HEK293 (cell line): ENCODE data around the gene ERCC1.

Source experiments
- BCL11A ChIP-seq: fragments of 450-650 bp; formaldehyde crosslinking; IDR thresholded peaks from 2 replicates; pipeline ENCODE4 v1.5.1; 2016; ENCODE audit warnings: low read depth, missing biosample characterization, missing genetic modification characterization
- ELK4 ChIP-seq: IDR thresholded peaks from 2 replicates; pipeline ENCODE4 v1.6.1; 2011; ENCODE audit warnings: mild to moderate bottlenecking, low read depth, low read length, borderline replicate concordance
- GLI4 ChIP-seq: fragments of 450-650 bp; formaldehyde crosslinking; IDR thresholded peaks from 2 replicates; pipeline ENCODE4 v1.5.1; 2016; ENCODE audit warnings: missing biosample characterization, missing genetic modification characterization
- IKZF3 ChIP-seq: fragments of 450-650 bp; IDR thresholded peaks from 2 replicates; pipeline ENCODE4 v1.5.0; 2018; ENCODE audit warnings: missing biosample characterization, mild to moderate bottlenecking, missing genetic modification characterization, moderate library complexity
- KLF1 ChIP-seq: fragments of 450-650 bp; formaldehyde crosslinking; IDR thresholded peaks from 2 replicates; pipeline ENCODE4 v1.5.1; 2016; ENCODE audit warnings: missing biosample characterization, missing genetic modification characterization
- KLF10 ChIP-seq: fragments of 450-650 bp; IDR thresholded peaks from 2 replicates; pipeline ENCODE4 v1.5.1; 2018; ENCODE audit warnings: missing biosample characterization, mild to moderate bottlenecking, missing genetic modification characterization
- KLF16 ChIP-seq: fragments of 450-650 bp; formaldehyde crosslinking; IDR thresholded peaks from 2 replicates; pipeline ENCODE4 v1.5.1; 2017; ENCODE audit warnings: missing biosample characterization, missing genetic modification characterization
- MZF1 ChIP-seq: fragments of 450-650 bp; formaldehyde crosslinking; IDR thresholded peaks from 2 replicates; pipeline ENCODE4 v1.5.1; 2017; ENCODE audit warnings: missing biosample characterization, missing genetic modification characterization, borderline replicate concordance
- OSR2 ChIP-seq: fragments of 450-650 bp; formaldehyde crosslinking; IDR thresholded peaks from 2 replicates; pipeline ENCODE4 v1.5.1; 2016; ENCODE audit warnings: missing biosample characterization, missing genetic modification characterization
- RBAK ChIP-seq: fragments of 450-650 bp; formaldehyde crosslinking; IDR thresholded peaks from 2 replicates; pipeline ENCODE4 v1.5.1; 2016; ENCODE audit warnings: missing biosample characterization, missing genetic modification characterization
- SP7 ChIP-seq: fragments of 450-650 bp; formaldehyde crosslinking; IDR thresholded peaks from 2 replicates; pipeline ENCODE4 v1.5.1; 2016; ENCODE audit warnings: missing biosample characterization, missing genetic modification characterization
- ZBTB17 ChIP-seq: fragments of 450-650 bp; formaldehyde crosslinking; IDR thresholded peaks from 2 replicates; pipeline ENCODE4 v1.5.1; 2016; ENCODE audit warnings: missing biosample characterization, missing genetic modification characterization
- ZBTB26 ChIP-seq: fragments of 450-650 bp; formaldehyde crosslinking; optimal IDR thresholded peaks from 2 replicates; pipeline ENCODE3; 2016; ENCODE audit warnings: missing biosample characterization, mild to moderate bottlenecking, missing genetic modification characterization
- ZBTB7A ChIP-seq: fragments of 450-650 bp; formaldehyde crosslinking; IDR thresholded peaks from 2 replicates; pipeline ENCODE4 v1.5.1; 2016; ENCODE audit warnings: low read depth, missing biosample characterization, missing genetic modification characterization
- ZFHX2 ChIP-seq: fragments of 450-650 bp; formaldehyde crosslinking; conservative IDR thresholded peaks from 2 replicates; pipeline ENCODE4 v1.5.1; 2016; ENCODE audit warnings: missing biosample characterization, missing genetic modification characterization
- ZFP69B ChIP-seq: fragments of 450-650 bp; formaldehyde crosslinking; IDR thresholded peaks from 2 replicates; pipeline ENCODE4 v1.5.1; 2016; ENCODE audit warnings: missing biosample characterization, missing genetic modification characterization
- ZNF132 ChIP-seq: fragments of 450-650 bp; formaldehyde crosslinking; IDR thresholded peaks from 2 replicates; pipeline ENCODE4 v1.5.1; 2017; ENCODE audit warnings: missing biosample characterization, missing genetic modification characterization, borderline replicate concordance
- ZNF133 ChIP-seq: fragments of 450-650 bp; formaldehyde crosslinking; IDR thresholded peaks from 2 replicates; pipeline ENCODE4 v1.5.1; 2016; ENCODE audit warnings: missing biosample characterization, missing genetic modification characterization
- ZNF138 ChIP-seq: fragments of 450-650 bp; formaldehyde crosslinking; IDR thresholded peaks from 2 replicates; pipeline ENCODE4 v1.5.1; 2016; ENCODE audit warnings: missing biosample characterization, missing genetic modification characterization, borderline replicate concordance
- ZNF2 ChIP-seq: fragments of 450-650 bp; formaldehyde crosslinking; IDR thresholded peaks from 2 replicates; pipeline ENCODE4 v1.5.1; 2016; ENCODE audit warnings: missing biosample characterization, missing genetic modification characterization
- ZNF214 ChIP-seq: fragments of 450-650 bp; formaldehyde crosslinking; IDR thresholded peaks from 2 replicates; pipeline ENCODE4 v1.5.1; 2017; ENCODE audit warnings: missing biosample characterization, mild to moderate bottlenecking, missing genetic modification characterization, borderline replicate concordance
- ZNF26 ChIP-seq: fragments of 450-650 bp; formaldehyde crosslinking; IDR thresholded peaks from 2 replicates; pipeline ENCODE4 v1.5.1; 2016; ENCODE audit warnings: missing biosample characterization, missing genetic modification characterization
- ZNF404 ChIP-seq: fragments of 450-650 bp; formaldehyde crosslinking; IDR thresholded peaks from 2 replicates; pipeline ENCODE4 v1.5.1; 2017; ENCODE audit warnings: missing biosample characterization, missing genetic modification characterization
- ZNF426 ChIP-seq: fragments of 450-650 bp; formaldehyde crosslinking; IDR thresholded peaks from 2 replicates; pipeline ENCODE4 v1.5.1; 2017; ENCODE audit warnings: missing biosample characterization, missing genetic modification characterization, mild to moderate bottlenecking, inconsistent platforms, moderate library complexity
- ZNF433 ChIP-seq: fragments of 450-650 bp; formaldehyde crosslinking; IDR thresholded peaks from 2 replicates; pipeline ENCODE4 v1.5.1; 2016; ENCODE audit warnings: missing biosample characterization, missing genetic modification characterization, low read depth
- ZNF501 ChIP-seq: fragments of 450-650 bp; formaldehyde crosslinking; IDR thresholded peaks from 2 replicates; pipeline ENCODE4 v1.5.1; 2016; ENCODE audit warnings: missing biosample characterization, missing genetic modification characterization
- ZNF529 ChIP-seq: fragments of 450-650 bp; formaldehyde crosslinking; IDR thresholded peaks from 2 replicates; pipeline ENCODE4 v1.5.1; 2017; ENCODE audit warnings: missing genetic modification characterization, missing biosample characterization; ENCODE audit not compliant: insufficient replicate concordance
- ZNF610 ChIP-seq: fragments of 450-650 bp; formaldehyde crosslinking; IDR thresholded peaks from 2 replicates; pipeline ENCODE4 v1.5.1; 2016; ENCODE audit warnings: missing biosample characterization, missing genetic modification characterization, borderline replicate concordance
- ZNF621 ChIP-seq: fragments of 450-650 bp; formaldehyde crosslinking; IDR thresholded peaks from 2 replicates; pipeline ENCODE4 v1.5.1; 2017; ENCODE audit warnings: missing biosample characterization, missing genetic modification characterization
- ZNF624 ChIP-seq: fragments of 450-650 bp; formaldehyde crosslinking; IDR thresholded peaks from 2 replicates; pipeline ENCODE4 v1.5.1; 2017; ENCODE audit warnings: missing biosample characterization, missing genetic modification characterization
- ZNF629 ChIP-seq: fragments of 450-650 bp; formaldehyde crosslinking; IDR thresholded peaks from 2 replicates; pipeline ENCODE4 v1.5.1; 2017; ENCODE audit warnings: missing biosample characterization, missing genetic modification characterization
- ZNF660 ChIP-seq: fragments of 450-650 bp; IDR thresholded peaks from 2 replicates; pipeline ENCODE4 v1.5.1; 2018; ENCODE audit warnings: missing biosample characterization, mild to moderate bottlenecking, missing genetic modification characterization
- ZNF747 ChIP-seq: fragments of 450-650 bp; formaldehyde crosslinking; IDR thresholded peaks from 2 replicates; pipeline ENCODE4 v1.5.1; 2016; ENCODE audit warnings: missing biosample characterization, missing genetic modification characterization
- ZNF777 ChIP-seq: fragments of 450-650 bp; formaldehyde crosslinking; IDR thresholded peaks from 2 replicates; pipeline ENCODE4 v1.5.1; 2017; ENCODE audit warnings: missing biosample characterization, missing genetic modification characterization, borderline replicate concordance
- ZSCAN30 ChIP-seq: fragments of 450-650 bp; IDR thresholded peaks from 2 replicates; pipeline ENCODE4 v1.5.1; 2018; ENCODE audit warnings: missing biosample characterization, mild to moderate bottlenecking, missing genetic modification characterization, moderate library complexity

The ERCC1 gene

GRCh38 chr19:45424191-45425058 lies 708 bp upstream of the ERCC1 start (continued):
- TF ChIP-seq ZNF214 (tag by site-specific recombination) (no peak), ZNF26 (no peak), ZNF501 (tag by site-specific recombination) (no peak), ZFHX2 (tag by site-specific recombination) (0 out of 2 replicates have a peak, but pooled peaks have one; percentile 19), ZBTB26 (tag by site-specific recombination) (peak; percentile 25), BCL11A (tag by site-specific recombination) (peak; percentile 45; the same call in 1 of the 2 replicates), ZNF624 (no peak), ZNF2 (tag by site-specific recombination) (peak; percentile 9; the same call in 1 of the 2 replicates), SP7 (tag by site-specific recombination) (0 out of 2 replicates have a peak, but pooled peaks have one; percentile 33), ZNF610 (tag by site-specific recombination) (no peak), ZNF132 (tag by site-specific recombination) (no peak), ZNF138 (tag by site-specific recombination) (no peak), ZNF629 (tag by site-specific recombination) (peak; percentile 47), ZSCAN30 (tag by site-specific recombination) (no peak), RBAK (tag by site-specific recombination) (no peak), ELK4 (no peak), GLI4 (tag by site-specific recombination) (no peak), ZNF747 (no peak), KLF10 (tag by site-specific recombination) (no peak; the same call in 1 of the 2 replicates), KLF16 (tag by site-specific recombination) (no peak), MZF1 (tag by site-specific recombination) (peak; percentile 32; the same call in 1 of the 2 replicates), ZBTB7A (tag by site-specific recombination) (no peak), ZBTB17 (tag by site-specific recombination) (peak; percentile 2), KLF1 (no peak), ZNF133 (no peak), ZNF529 (tag by site-specific recombination) (no peak), ZNF426 (tag by site-specific recombination) (no peak), ZFP69B (tag by site-specific recombination) (no peak; the same call in 1 of the 2 replicates), ZNF404 (tag by site-specific recombination) (no peak), IKZF3 (peak; percentile 97), ZNF777 (tag by site-specific recombination) (no peak), ZNF621 (tag by site-specific recombination) (no peak), ZNF433 (tag by site-specific recombination) (no peak), ZNF660 (tag by site-specific recombination) (0 out of 2 replicates have a peak, but pooled peaks have one; percentile 63), OSR2 (no peak)
